Right ventricle myocardium superior (tissue), 1 donor: ENCODE measurements around the gene CKS1B. TPM values are rescaled to one million over a fixed set of nuclear protein-coding genes. Genes with fewer than 3 reads are reported as not detected.

Experiments
- ATAC-seq: fragments of 200-7000 bp; cut with Tn5 transposase; one replicate; pipeline ENCODE4 v1.9.1; 2020; ENCODE audit warnings: mild to moderate bottlenecking; ENCODE audit not compliant: poor library complexity
- DNase-seq: peaks from one replicate; pipeline ENCODE4 v3.0.0-alpha.2; 2020
- intact Hi-C: fragments of 100-400 bp; cut with DNase I; formaldehyde crosslinking; loops from one replicate; pipeline ENCODE4 v1.11.2; 2022
- total RNA-seq: library from RNA; stranded (reverse); fragmentation: NEBNext Ultra II Directional; extraction: Animal tissue kit (Norgen Biotek cat#: 25700); gene quantifications from one replicate; pipeline ENCODE4 v1.2.1, GENCODE V29; 2021
- donor health status: DM: no; HTN: yes; CAD: no; lungs with severe emphysema.

CKS1B gene
- total RNA-seq, 1 donor from 2014 or later, result 15.5 TPM

DNA sequence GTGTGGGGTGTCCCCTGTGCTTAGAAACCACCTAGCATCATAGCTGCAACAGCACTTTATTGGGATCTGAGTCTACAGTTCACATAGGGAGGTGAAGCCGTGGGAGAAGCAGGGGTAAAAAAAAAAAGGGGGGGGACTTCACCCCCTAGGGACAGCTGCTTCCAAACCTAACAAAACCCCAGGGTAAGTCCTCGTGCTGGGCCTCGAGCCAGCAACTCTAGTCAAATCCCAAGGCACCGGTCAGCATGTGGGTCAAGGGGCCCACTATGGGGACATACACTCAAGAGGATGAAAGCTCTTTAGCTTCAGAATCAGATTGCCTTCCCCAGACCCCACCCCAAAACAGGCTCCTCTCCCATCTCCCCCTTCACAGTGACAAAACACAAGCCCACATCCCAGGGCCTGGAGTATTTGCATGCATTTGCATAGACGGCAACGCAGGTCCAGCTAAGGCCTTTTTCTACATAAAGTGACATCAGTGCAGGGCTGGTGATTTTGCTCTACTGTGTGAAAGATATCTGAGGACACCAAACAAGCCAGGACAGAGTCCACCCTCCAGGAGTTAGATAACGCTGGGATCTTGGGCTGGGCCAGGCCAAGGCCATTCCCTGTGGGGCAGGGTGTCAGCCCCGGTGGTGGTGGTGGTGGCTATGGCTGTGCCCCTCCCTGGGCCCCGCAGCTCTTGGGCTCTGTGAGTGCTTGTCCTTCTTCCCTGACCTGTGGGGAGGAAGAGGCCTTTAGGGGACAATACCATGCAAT is 29.9 kb upstream of the CKS1B start:
- intact Hi-C loops, result no loop called here
- ATAC-seq, result peak; percentile 8
- no peak for DNase-seq

DNA sequence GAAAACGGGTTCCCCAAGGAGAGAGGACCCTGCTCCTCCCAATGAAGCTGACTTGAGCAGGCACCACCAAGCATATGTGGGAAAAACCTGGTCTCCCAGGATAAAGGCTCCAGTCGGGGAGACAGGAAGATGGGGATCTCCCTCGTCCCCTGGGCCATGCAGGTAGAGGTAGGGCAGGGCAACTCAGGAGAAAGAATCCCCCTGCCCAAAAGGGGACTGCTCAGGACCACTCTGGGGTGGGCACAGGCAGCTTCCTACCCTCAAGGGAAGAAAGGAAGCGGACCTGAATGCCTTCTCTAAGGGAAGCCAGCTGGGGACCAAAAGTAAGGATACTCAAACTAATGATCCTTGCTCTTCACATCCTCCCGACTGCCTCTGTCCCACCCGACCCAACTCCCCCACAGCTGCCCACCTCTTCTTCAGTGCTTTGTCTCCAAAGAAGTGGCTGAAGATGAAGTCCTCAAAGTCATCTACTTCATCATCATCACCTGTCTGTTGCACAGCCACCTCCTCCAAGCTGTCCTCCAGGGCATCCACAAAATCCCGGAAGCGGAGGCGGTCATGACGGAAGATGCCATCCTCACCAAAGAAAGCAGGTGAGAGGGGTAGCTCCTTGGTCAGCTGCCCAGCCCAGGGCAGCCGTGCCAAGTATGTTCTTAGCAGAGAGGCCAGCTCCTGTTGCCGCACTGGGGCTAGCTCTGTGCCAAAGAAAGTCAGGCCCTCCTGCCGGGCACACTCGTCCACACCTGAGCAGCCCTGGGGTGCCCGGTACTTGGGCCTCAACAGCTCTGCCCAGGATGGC is 29.1 kb upstream of the CKS1B start:
- no peak for DNase-seq
- no peak for ATAC-seq
- intact Hi-C loops, result no loop called here

DNA sequence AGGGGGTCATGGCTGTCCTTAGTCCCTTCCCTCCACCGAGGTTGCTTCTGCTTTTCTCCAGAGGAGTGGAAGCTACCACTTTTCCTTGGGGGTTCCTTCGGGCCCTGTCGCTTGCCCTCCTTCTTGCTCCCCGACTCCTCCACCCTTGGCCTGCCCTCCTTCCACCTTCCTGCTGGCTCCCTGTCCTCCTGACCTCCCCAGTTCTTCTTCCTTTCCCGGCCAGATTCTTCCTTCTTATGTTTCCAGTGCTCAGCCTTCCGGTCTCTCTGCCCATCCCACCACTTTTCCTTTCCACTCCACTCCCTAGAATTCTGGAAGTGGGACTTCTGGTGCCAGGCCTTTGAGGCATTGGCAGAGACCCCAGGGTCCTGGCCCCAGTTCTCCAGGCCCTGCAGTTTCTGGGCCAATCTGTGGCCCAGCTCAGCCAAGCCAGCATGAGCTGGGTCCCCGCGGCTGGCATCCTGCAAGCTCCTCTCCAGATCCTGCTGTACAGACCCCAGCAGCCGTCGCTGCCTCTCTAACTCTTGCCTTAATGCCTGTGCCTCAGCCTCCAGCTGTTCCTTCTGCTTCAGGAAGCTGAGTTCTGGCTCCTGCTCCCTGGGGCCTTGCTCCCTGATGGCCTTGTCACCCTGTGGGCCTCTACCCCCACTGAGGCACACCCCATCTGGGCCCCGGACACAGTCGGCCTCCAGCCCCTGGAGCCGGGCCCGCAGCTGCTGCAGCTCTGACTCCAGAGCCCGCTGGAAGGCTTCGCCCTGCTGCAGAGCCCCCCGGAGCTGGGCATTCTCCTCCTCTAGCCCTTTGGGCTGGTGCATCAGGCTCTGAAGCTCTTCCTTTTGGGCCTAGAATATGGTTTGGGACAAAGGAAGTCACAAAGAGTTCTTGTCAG is 28.3 kb upstream of the CKS1B start:
- intact Hi-C loops, result no loop called here
- no peak for DNase-seq
- no peak for ATAC-seq

DNA sequence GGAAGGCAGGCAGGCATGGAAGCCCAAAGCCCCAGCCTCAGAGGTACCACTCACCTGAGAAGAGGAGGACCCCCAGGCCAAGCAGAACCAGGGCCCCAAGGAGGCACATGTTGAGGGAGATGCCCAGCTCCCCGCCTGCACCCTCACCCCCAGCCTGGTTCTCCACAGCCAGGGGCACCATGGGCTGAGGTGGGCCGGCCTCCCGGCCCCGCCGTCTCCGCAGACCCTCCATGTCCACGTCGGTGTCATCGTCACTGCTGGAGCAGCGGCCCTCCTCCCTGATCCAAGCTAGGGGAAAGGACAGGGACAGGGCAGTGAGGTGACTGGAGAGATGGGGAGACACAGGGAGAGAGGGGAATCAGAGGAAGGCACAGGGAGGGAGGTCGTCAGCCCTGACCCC is 26.4 kb upstream of the CKS1B start:
- DNase-seq (no peak), ATAC-seq (no peak)
- intact Hi-C loops, result no loop called here

DNA sequence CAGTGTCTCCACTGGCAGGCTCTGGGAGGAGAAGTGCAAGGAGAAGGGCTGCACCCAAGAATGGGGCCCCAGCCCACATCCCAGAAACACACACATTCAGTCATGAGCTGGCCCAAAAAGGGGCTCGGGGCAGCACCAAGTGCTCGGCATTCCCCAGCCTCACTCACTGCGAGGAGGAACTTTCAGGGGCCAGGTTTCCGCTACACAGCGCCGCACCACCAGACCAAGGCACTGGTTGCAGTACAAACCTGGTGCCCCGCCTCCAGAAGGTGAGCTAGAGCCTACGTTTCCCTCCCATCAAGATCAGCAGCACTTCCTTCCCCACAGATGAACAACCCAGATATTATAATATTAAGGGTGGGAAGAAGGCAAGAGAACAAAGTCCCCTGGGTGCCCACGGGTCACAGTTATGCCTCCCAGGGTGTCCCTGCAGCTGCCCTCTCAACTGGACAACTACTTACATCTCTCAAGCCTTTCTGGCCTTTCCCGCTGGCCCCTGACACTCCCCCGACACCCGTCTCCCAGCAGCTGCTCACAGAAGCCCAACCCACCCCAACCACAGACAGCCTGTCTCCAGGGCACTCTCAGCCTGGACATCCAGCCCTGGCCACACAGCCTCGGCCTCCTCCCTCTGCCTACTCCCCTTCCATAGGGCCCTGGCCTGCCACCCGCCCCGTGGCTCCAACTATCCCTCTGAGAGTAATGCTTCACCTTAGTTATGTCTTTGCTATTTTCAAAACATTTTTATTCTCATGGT is 22.4 kb upstream of the CKS1B start:
- intact Hi-C loops, result no loop called here
- ATAC-seq, result no peak
- DNase-seq, result no peak

DNA sequence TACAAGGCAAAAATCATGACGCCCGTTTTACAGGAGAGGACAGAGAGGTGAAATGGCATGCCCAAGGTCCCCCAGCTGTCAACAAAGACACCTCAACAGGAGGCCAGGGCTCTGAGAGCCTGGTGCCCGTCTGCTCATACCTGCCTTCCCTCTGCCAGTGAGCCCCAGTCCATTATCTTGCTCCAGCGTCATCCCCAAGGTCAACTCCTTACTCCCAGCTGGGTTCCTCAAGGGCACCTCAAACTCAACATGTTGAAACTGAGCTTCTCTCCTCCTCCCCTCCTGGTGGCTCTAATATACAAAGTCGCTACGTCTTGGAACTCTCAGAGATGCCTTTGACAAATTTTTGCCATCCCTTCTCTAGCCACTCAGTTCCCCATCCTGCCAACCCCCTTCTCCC is 21.8 kb upstream of the CKS1B start:
- DNase-seq (no peak), ATAC-seq (no peak)
- intact Hi-C loops, result no loop called here

DNA sequence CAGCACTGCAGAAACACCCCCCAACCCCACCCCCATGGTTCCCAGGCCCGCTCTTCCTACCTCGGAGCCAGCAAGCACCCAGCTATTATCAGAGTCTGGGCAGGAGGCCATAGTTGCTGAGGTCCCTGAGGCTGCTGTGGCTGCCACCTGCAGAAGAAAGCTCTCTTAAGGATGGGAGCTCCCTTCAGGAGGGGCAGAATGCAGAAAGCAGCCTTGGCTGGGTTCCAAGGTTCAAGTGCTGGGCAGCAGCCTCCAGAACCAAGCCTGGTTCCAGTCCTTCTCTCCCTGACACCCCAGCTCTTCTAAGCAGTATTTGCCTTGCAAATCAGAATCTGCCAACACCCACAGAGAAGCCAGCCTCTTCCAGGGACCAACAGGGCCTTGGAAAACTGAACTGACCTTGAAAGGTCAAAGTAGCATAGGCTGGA is 20.9 kb upstream of the CKS1B start:
- ATAC-seq, result no peak
- intact Hi-C loops, result no loop called here
- DNase-seq, result no peak

DNA sequence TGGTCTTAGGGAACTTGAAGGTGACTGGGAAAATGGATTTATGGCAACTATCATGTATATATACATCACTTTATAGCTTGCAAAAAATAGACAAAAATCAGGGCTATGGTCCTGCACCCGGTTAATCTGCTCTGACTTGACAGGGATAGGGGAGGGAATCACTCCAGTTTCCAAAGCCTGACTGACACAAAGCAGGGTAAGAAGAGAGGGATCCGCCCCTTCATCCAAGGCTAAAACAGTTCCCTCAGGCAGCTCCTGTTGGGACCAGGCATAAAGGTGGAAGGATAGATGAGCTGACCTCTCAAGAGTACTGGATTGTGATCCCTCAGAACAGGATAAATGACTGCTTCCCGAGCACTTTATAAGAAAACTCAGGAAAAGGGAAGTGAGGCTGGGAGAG is 19.9 kb upstream of the CKS1B start:
- intact Hi-C loops, result no loop called here
- ATAC-seq (no peak), DNase-seq (no peak)

DNA sequence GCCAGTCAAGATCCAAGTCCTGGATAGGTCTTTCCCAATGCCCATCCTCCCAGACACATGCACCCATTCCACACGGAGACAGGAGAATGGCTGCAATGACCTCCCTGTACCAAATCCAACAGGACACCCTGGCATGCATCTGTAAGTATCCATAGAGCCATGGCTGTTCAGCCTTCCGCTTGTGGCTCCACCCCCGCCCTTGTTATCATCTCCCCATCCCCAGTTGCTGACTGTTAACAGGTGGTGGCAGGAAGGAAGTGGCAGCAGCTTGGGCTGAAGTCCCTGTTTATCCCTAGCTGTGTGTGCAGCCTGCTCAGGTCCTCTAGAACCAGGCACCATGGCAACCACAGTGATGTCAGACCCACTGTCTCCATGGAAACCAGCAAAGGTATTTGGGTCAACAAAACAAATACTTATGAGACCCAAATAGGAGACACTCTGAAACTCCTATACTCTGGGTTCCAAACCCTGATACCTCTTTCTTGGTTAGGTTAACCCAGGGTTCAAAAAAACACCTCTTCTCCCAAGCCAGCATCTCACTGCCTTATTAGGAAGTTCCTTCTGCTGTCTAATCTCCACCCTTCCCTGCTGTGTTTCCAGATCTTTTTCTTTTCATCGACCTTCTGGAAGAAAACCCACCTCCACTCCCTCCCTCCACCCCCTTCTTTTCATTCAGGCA is 19.3 kb upstream of the CKS1B start:
- DNase-seq, result no peak
- no peak for ATAC-seq
- intact Hi-C loops, result no loop called here

DNA sequence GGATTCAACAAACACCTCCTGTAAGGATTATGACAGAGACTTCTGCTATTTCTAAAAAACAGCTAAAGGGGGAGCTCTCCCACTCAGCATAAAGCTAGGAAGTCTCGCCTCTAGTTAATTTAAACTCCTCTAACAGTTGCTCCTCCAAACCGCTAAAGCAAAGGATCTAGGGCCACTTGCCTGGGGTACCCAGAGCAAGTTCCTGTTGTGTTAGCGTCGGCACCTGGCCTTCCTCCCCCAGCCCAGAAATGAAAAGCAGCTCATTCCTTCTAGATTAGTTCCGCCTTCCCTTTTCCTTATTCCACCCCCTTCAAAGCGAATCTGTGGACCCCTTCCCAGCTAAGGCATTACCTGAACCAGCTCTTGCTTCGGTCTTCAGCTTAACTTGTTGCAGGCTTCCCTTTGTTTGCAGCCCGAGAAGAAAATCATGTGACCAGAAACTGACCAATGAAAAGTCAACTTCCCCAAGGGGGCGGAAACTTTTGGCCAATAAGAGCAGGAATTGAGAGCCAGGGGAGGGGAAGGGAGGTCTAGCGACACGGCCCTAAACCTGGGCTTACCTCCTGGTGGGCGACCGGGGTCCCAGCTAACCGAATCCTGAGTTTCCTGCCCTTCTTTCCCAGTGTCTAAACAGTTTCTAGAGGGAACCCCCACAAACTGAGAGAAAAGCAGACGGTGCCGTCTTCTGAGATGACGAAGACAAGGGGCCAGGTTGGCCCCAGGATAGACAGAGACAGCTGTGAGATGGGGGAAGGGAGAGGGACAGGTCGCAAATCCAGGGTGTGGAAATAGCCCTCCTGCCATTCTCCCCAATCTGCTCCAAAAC is 18.6 kb upstream of the CKS1B start, which contains the start of gene PBXIP1:
PBXIP1 (minus strand) TSS at position 382 of the 826 bp plus-strand sequence. CDS start 2,378 bp downstream, outside the sequence.
- no peak for DNase-seq
- intact Hi-C loops, result no loop called here

DNA sequence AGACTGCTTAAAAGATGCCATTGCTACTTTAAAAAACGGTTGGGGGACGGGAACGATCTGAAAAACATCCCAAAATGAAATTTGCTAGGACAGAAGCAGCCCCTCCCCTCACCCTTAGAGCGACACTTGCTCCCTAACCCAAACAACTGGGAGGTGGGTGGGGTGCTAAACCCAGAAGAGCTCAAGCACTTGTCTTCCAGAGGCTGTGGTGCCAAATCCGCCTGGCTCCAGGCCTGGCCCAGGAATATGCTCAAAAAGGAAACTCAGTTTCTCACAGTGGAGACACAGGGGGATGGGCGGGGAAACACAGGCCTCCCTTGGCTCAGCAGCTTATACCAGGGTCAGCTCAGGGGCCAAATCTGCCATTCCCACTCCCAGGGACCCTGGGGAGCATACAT is 17.9 kb upstream of the CKS1B start:
- ATAC-seq, result peak; percentile 19
- intact Hi-C loops, result no loop called here
- DNase-seq, result peak; percentile 74

More for the DNA sequence above, 18.6 kb upstream of the CKS1B start, which contains the start of gene PBXIP1:
- peak; percentile 92 for ATAC-seq

DNA sequence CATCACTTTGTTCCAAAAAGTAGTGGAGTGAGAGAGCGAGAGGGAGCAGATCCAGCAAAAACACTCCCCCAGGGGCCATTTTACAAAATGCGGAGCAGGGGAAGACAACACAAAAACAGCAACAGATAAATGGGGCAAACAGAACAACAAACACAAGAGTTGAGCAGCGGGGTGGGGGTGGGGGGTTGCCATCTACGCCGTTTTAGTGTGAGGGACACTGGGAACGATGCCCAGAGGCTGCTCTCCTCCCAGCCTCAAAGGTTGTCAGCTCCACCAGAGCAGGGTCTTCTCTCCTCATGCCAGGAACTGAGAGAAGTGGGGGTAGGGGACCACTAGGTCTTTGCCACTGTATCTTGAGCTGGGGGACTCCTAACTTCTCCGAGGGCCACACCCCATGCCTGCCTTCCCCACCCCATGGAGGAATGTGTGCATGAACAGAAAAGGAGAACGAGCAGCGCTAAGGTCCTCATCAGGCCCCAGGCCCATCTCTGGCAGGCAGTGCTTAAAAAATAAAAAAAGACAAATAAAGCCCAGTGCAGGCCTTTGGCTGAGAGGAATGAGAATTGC is 17.3 kb upstream of the CKS1B start:
- ATAC-seq (no peak), DNase-seq (no peak)
- intact Hi-C loops, result no loop called here

DNA sequence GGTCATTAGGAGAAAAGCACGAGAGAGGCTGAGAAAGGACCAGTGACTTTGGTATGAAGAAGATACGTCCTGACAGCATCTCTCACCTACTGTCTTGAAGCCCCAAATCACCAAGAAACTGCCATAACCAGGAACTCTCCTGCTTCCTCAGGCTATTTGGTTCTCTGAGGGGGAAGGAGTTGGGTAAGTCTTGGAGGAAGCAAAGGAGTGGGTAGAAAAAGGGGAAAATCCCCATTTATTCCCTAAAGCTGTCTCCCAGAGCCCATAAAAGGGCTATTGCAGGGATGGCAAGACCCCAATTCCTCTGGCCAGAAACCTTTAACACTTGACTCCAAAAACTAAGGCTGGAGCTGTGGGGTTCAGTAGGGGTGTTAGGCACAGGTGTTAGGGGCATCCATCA is 16.4 kb upstream of the CKS1B start:
- intact Hi-C loops, result no loop called here
- ATAC-seq (no peak), DNase-seq (no peak)

DNA sequence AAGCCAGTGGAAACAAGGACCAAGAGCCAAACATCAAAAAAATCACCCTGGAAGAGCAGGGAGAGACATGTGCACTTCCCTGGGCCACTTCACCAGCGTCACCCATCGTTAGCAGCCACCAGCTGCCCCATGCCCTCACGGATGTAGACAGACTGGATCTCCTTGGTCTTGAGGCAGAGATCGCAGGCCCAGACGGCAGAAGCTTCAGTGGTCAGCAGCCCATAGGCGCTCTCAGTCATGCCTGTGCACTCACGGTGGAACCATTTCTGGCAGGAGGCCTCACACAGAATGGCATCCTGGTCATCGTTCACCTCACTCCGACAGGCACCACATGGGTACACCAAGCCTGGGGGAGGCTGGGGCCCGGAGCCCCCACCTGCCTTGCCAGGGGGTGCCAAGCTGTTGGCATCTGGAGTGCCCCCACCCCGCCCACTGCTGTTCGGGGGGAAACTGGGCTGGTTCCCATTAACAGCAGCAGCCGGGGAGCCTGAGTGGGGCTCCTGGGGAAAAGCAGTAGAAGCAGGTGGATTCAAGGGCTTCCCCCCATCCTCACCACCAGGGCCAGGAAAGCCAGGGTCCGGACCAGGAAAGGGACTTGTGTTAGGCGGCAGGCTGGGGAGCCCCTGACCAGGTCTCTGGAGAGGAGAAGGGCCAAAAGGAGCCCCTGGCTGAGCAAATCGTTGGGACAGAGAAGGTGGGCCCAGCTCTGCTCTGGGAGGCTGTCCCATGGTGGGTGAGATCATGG is 15.6 kb upstream of the CKS1B start:
- no peak for ATAC-seq
- DNase-seq, result no peak
- intact Hi-C loops, result no loop called here

DNA sequence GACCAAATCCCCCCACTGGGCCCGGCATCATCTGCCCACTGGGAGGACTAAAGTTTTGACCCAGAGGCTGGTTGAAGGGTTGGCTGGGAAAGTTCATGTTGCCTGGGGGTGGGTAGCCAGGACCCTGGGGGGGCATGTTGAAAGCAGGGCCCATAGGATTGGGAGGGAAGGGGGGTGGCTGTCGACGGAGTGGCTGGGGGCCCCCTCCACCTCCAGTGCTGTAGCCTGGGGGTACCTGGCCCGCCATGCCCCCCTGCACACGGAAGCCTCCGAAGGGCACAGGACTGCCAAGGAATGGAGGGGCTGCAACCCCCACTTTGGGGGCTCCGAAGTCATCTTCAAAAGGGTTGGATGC is 15.1 kb upstream of the CKS1B start:
- no peak for ATAC-seq
- no peak for DNase-seq
- intact Hi-C loops, result no loop called here

DNA sequence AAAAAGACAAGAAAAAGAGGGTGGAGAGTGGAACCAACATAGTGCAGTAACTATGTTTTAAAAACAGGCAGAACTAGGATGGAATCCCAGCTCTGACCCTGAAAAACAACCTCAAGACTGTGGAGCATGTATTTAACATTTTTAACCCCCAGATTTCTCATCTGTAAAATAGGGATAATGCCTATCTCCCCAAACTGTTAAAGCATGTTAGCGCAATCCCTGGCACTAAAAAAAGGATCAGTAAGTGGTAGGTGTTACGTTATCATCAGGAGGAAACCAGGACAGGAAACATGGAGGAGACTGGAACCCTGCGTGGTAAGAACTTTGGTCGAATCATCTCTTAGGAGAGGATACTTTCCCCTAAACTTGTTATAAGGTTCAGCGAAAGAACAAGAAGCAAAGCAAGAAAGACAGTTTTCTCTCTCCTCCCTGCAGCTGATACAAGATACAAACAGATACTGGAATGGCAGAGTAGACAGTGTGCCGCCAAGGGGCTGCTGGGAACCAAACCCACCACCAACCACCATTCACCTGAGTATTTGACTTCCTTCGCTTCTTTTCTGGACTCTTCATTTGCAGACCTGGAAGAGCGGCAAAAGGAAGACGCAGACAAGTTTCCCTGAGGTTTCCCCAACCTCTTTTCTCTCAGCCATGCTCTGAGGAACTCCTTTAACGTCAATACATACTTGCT is 13.9 kb upstream of the CKS1B start:
- DNase-seq (no peak), ATAC-seq (no peak)
- intact Hi-C loops, result loop anchor here (5.0 kb wide), 1 partner anchor 102 kb away; the partner anchor contains the start of gene EFNA4
